HTR-8/SVneo (cell line): ENCODE data around the gene VTI1A.

Source experiments
- DNase-seq: peaks from one replicate; pipeline ENCODE4 v3.0.0; 2011; ENCODE audit warnings: low spot score, mixed read lengths; ENCODE audit not compliant: insufficient read length
- FAIRE-seq: peaks from 2 replicates; lab custom pipeline; 2011; peaks lifted over from hg19 to GRCh38; lab: Jason Lieb, UNC

Gene VTI1A

DNA sequence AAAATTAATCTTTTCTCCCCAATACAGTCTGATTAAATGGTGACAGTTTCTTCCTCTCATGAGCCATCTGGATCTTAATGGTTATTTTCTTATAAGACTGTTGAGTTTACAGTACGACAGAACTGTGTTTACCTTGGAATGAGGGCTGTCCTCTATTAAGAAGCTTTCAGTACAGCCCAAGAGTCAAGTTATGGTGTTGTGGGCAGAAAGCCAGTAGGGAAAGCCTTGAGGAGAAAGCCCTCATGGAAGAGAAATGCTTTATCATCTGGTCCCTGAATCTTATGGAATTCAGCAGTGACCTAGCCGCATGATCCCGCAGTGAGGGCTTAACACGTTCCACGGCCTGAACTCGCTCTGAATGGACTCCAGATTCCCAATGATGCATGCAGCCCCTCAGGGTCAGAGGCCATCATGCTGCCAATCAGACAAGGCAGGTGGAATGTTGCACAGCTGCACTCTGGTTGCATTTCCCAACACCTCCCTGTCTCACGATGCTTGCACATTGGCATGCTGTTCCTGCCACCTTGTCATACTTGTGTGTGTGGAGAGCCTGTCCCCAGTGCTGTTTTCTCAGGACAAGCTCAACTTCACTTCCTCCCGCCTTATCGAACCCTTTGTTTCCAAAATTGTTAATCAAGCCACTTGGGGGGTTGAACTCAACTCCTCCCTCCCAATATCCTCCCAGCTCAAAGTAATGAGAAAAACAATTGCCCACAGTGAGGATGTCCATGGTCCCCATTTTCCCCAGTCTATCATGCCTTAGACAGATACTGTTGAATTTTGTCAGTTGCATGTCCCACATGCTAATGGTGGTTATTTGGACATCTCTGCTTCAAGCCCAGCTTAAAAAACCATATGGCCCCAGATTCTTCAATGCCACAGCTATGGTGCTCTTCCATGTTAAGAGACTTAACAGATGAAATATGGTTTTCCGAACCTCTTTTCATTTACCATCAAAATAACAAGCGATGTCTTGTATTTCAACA, 291.9 kb downstream of the VTI1A start:
- FAIRE-seq (no peak), DNase-seq (no peak)

DNA sequence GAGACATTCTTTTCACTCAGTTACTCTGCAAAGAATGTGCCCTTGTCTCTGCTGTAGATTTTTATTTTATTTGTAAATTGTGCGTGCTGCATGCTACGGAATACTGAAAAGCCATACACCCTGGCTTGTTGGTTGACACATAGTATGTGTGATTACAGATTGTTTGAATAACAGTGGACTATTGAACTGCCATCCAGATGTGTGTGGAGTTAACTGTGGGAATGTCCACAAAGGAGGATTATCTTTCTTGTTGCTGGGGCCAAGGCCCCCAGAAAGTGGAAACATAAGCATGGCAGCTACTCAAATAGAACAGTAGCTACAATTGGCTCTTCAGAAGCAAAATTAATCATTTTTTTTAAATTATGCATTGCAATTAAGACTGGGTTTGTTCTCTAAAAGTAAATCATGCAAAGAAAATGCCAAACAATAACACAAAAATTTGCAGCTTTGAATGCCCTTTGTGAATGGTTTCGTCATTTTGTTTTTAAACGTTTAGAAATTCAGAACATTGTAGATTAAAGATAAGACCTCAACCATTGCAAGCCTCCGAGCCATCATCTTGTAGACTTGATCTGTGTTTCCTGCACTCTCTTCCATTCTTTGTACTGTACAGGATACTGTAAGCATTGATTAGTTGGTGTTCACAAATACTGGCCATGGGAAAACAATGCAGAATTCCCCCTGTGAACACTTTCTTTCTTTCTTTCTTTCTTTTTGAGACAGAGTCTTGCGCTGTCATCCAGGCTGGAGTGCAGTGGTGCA, 292.8 kb downstream of the VTI1A start:
- no peak for FAIRE-seq
- DNase-seq = no peak

DNA sequence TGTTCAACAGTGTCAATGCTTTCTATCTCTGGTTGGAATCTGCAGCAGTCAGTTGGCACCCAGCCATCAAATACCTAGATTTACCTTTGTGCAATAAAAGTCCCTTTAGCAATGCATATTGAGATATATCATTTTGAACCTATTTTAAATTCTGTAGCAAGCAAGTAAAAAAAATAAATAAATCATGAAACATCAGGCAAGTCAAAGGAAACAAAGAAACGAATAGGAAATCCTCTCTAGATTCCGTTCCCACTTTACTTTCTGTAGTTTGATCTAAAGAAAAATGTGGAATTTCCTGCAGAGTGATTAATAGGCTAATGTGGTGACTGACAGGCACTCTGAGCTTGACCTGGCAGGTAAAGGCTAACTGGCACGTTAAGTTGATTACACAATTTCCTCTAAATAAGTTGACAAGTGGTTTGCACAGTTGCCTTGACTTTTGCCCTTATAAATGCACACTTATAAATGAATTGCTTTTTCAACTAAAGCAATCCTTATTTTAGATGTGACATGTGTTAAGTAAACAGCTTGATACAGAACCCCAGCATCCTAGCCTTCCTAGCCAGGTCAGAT, 294.9 kb downstream of the VTI1A start:
- FAIRE-seq = no peak
- DNase-seq = no peak

DNA sequence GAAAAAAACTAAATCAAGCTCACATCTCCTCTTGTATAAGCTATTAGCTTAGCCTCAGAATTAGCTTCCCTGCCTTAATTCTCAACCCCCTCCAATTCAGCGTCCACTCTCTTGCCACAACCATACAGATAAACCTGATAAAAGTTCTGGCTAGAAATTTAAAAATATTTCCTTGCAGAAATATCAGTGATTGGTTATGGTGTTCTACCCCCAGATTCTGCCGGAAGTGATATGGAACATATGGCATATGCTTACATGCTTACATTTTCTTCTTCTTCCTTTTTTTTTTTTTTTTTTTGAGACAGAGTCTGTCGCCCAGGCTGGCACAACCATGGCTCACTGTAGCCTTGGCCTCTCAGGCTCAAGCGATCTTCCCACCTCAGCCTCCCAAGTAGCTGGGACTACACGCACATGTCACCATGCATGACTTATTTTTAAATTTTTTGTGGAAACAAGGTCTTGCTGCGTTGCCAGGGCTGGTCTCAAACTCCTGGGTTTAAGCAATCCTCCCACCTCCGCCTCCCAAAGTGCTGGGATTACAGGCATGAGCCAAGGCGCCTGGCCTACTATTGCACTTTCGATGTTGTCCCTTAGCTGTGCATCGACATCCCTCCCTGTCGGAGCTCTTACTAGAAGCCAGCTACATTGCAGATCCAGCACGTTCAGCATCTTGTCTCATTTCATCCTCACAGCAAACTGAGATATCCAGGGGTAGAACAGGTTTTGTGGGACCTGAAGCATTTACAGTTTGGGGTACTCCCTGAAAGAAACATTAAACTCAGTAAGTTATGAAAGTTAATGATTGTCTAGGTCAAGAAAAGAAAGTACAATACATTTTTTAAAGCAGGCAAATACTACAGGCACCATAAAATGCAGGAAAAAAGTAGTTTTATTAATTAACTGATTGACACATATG, 297.4 kb downstream of the VTI1A start:
- no peak for DNase-seq
- no peak for FAIRE-seq

DNA sequence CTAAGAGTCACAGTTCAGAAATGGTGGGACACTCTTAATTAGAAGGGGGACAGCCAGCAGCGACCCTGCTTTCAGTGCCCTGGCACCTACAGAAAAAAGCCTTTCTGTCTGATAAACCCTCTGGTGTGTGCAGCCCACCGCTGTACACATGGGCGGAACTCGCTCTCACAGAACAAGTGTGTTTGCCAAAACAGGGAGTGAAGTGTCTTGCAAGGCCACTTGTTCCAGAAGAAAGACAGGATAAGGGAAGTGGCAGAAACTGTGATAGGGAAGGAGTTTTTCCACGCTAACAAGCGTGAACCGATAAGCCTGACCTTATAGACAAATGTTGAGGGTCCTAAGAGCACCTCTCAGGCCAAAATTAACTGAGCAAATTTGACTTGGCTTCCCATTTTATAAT, 299.3 kb downstream of the VTI1A start:
- FAIRE-seq (no peak), DNase-seq (no peak)

DNA sequence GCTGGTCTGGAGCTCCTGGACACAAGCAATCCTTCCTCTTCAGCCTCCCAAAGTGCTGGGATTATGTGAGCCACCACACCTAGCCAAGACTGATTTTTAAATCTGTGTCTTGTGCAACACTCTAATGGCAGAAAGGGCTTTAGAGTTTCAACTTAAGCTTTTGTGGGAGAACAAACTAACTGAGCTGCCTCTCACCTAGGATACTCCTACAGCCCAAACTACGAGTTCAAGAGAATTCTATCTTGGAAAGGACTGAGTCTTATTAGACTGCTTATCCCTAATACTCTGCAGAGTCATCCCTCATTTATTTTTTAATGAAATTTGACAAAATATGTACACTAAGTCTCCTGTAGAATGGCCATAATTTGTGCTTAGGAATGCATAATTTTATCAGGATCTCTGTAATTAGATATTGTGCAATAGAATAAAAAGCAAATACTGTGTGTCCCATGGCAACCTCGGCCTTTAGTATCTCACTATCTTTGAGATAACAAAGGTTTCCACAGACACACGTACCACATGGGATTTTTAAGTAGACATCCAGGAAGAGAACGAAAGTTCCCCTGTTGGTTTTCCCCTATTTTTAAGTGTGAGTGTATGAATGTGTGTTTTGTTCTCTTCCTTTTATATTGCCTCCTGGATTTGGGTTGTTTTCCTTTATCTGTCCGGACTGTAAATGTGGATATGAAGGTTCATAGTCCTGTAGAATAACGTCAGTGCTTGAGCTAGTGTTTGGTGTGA, 303.6 kb downstream of the VTI1A start:
- FAIRE-seq (no peak), DNase-seq (no peak)

DNA sequence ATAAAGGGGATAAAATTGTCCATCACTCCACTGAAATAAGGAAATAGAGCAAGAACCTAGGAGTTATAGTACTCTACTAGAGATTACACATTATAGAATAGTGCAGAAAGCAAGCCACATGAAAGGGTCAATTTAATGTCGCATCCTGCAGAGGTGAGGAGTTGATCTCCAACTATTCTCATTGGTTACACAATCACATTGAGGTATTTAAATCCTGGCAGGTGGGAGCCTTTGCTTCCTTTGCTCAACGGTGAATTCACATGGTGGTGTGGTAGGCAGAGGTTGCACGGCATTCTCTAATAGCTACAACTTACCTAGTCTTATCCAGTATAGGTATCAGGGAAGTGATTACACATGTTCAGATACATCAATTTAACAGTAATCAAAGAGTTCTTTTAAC, 304.6 kb downstream of the VTI1A start:
- no peak for DNase-seq
- no peak for FAIRE-seq

DNA sequence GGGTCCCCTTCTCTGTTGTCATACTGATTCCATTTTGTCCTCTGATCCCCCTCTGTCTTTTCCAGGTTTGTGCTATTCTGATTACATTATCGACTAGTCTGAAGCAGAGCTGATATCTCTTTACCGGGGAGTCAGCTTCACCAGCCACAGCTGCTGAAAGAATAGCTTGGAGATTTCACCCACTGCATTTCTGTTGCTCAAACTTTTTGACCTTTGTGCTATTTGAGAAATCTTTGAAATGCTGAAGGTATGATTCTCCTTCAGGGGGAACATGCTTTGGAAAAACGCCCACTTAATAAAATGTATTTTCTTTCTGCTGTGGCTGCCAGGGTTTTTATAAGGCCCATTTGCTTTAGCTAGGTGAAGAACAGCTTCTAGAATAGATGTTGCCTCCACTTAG, 305.3 kb downstream of the VTI1A start:
- FAIRE-seq = no peak
- no peak for DNase-seq

DNA sequence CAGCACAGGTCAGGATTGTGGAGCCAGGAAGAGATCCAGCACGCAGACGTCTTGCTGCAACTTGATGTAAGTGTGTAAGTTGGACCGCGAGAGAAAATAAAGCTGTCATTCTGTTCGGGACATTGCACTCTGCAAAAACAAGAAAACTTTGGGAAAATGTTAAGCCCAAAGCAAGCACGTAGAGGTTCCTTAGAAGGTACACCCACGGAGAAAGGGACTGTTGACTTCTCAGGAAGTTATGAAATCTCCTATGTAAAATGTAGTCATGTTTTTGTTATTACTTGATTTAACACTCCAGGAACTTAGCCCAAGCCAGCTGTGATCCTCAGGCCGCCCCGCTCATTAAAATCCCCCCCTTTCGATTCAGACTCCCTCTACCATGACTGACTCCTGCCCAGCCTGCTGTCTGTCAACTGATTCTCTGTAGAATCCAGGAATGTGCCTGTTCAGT, 307.0 kb downstream of the VTI1A start:
- no peak for FAIRE-seq
- no peak for DNase-seq

DNA sequence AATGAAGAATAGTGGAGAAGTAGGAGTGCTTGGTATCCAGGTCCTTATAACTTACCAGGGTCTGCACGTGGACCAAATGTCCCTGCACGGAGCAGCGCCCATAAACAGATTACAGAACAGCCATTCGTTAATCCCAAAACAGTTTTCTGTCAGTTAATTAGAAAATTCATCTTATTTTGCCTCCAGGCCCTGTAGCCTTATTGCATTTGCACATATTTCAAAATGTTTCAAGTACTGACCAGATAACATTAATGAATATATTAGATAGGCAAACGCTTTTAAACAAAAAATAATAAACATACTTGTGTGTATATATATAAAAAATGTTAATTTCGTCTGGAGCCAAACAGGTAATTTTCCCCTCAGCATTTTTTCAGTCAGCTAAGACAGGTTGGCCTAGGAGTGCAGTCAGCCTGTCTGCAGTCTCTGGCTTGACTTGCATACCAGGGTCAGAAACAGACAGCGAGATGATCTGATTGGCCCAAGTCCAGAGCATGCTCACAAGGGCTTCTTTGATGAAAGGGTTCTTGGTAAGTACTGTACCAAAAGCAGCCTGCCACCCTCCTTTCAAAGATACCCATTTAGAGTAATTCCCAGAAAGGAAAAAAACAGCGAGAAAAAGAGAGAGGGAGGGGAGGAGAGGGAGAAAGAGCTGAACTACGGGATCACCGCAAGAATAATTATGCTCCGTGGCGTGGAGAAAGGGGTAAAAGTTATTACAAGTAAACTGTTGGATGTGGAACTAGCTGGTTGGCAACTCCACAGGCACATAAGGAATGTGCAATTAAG, 308.6 kb downstream of the VTI1A start:
- FAIRE-seq = no peak
- no peak for DNase-seq

DNA sequence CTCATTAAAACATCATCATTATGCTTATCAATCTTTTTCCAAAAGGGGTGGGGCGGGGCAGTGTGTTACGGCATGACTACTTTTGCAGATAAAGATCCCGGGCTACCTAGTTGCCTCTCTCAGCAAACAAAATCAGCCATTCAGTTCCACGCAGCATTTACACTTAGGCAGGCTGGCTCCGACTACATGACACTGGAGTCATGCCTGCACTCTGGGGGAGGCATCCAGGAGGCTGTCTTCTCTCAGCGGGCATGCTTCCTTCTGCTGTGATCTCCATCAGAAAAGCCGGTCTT, 309.2 kb downstream of the VTI1A start:
- no peak for DNase-seq
- no peak for FAIRE-seq

DNA sequence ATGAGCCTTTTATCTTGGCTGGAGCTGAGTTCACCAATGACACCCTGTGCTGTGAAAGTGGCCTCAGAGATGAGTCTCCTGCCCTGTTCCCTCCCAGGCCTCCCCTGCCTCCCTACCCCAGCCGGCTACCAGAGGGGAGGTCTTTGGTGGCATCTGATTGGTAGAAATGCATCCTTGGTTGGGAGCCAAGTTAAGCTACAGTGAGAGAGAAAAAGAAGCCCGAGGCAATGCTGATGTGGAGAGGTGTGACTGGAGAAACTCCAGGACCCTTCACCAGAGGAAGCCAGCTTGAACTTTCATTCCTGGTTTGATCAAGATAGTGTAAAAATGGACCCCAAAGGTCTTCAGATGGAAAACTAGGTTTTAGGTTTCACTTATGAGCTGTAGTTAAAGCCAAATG, 311.9 kb downstream of the VTI1A start:
- no peak for DNase-seq
- no peak for FAIRE-seq

DNA sequence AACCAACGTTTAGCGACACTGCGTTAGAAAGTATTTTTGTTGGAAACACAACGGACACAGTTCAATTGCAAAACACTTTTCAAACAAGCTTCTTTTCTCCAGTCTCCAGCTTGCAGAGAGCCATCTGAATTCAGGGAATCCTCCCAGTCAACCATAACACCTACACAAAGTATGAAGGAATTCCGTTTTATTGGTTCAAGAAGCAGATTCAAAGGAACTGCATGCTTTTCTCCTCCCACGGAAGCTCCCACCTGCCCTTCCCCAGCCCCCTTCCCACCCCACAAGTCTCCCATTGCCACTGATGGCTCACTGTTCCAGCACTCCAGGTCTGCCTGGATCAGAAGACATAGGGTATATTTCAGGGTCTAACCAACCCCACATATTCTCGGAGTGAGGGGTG, 312.5 kb downstream of the VTI1A start:
- FAIRE-seq = no peak
- DNase-seq = no peak

DNA sequence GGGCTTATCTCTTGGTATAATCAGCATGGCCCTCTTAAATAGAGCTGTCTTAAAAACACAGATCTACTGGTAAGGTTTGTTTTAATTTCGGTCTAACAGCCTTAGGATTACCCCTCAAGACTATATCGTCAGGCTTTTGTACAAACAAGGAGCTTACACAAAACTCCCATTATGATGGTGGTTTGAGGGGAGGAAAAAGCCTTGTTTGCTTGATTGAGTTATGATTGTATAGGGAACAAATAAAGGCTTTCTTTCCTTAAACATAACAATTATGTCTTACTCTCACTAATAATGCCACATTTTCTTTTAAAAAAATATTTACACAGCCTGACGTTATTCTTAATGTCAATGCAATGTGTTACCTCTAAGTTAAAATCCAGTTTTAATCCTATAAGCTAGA, 314.2 kb downstream of the VTI1A start:
- no peak for FAIRE-seq
- DNase-seq = no peak

DNA sequence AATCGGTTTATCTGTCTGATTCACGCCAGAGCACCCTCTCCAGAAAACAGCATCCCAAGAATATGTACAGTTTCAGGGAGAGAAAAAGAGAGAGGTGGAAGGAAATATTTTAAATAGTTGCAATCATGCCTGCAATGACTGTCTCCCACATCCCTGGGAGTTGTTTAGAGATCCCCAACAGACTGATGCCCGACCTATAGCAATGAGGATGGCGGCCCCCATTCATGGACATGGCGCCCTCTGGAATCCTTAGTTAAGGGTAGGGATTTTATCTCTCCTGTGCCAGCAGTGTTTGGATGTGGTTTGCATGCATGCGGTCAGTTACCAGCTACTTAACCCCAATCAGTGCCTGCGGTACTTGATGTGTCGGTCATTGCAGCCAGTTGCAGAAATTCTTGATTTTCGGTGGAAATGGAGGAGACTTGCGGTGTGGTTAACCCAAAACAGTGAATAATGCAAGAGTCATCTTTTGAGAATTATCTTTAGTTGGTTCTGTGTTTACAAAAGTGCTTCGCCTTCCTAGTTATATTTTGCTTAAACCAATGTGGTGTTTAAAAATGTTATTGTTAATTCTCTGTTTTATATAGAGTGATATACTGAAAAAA, 317.0 kb downstream of the VTI1A start:
- DNase-seq (no peak), FAIRE-seq (no peak)

DNA sequence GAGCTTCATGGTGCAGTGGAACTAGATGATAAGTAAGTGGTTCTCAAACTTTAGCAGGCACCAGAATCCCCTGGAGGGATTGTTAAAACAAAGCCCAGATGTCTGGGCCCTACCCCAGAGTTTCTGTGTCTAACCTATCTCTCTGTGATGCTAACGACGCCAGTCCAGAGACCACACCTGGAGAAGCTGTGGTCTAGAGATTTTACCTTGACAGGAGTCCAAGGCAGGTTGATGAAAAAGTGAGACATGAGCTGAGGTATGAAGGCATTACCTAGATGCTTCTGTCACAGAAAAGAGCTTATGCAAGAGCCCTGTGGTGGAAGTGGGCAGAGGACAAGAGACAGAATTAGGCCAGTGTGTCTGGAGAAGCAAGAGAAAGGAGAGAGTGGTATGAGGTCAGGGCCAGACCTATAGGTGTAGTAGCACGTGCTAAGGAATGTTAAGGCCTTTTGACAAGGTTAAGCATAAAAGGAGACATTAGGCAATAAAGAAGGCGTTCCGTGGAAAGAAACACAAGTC, 318.8 kb downstream of the VTI1A start:
- no peak for FAIRE-seq
- no peak for DNase-seq

DNA sequence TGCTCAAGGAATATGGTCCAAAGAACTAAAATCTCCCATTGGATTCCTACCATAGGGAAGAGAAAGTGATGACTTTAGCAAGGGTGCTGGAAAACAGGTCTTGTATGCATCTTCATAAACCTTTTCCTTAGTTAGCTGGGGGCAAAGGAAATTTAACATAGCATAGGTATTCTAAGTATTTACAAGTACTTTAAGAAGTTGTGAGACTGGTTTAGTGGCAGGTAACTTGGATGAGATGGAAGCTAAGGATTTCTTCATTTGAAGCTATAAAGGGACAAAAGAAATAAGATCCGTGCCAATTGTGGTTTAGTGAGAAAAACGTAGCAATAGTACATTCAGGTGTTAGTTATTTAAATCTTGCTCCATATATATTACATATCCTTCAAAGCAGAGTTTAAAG, 319.6 kb downstream of the VTI1A start:
- FAIRE-seq = no peak

DNA sequence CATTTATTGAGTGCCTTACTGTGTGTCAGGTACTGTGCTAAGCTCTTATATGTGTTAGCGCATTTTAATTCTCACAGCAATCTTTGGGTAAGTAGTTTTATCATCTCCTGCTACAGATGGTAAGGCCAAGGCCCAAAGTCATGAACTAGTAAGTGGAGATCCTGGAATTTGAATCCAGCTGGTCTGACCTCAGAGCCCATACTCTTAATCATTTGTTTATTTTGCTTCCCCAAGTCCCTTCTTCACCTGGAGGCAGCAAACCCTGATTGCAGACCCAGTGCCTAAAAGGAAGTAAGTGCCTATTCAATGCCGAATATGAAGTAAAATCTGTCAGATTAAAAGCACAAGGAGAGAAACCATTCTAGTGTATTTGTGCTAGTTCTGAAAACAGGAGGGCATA, 320.1 kb downstream of the VTI1A start:
- FAIRE-seq (no peak), DNase-seq (no peak)

More for the DNA sequence above, 319.6 kb downstream of the VTI1A start:
- DNase-seq = no peak
